UCSD-AML1 (cell line): ENCODE results near the gene ATP13A2.

ENCODE experiments used
- DNase-seq: peaks from one replicate; lab custom pipeline; 2025; ENCODE audit not compliant: unreplicated experiment; lab: John Stamatoyannopoulos, UW

Gene ATP13A2, protein sequence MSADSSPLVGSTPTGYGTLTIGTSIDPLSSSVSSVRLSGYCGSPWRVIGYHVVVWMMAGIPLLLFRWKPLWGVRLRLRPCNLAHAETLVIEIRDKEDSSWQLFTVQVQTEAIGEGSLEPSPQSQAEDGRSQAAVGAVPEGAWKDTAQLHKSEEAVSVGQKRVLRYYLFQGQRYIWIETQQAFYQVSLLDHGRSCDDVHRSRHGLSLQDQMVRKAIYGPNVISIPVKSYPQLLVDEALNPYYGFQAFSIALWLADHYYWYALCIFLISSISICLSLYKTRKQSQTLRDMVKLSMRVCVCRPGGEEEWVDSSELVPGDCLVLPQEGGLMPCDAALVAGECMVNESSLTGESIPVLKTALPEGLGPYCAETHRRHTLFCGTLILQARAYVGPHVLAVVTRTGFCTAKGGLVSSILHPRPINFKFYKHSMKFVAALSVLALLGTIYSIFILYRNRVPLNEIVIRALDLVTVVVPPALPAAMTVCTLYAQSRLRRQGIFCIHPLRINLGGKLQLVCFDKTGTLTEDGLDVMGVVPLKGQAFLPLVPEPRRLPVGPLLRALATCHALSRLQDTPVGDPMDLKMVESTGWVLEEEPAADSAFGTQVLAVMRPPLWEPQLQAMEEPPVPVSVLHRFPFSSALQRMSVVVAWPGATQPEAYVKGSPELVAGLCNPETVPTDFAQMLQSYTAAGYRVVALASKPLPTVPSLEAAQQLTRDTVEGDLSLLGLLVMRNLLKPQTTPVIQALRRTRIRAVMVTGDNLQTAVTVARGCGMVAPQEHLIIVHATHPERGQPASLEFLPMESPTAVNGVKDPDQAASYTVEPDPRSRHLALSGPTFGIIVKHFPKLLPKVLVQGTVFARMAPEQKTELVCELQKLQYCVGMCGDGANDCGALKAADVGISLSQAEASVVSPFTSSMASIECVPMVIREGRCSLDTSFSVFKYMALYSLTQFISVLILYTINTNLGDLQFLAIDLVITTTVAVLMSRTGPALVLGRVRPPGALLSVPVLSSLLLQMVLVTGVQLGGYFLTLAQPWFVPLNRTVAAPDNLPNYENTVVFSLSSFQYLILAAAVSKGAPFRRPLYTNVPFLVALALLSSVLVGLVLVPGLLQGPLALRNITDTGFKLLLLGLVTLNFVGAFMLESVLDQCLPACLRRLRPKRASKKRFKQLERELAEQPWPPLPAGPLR

GRCh38 chr1:17011439-17012307 lies at the start of gene ATP13A2:
Gene ATP13A2, minus strand, starts transcription at chr1:17011928. Its CDS starts 190 bp downstream, at chr1:17011738.
- peak; percentile 85 for DNase-seq

- DNase-seq, result no peak
Observed at GRCh38 chr1:17061486-17061885, 49.8 kb upstream of the ATP13A2 start.

DNA sequence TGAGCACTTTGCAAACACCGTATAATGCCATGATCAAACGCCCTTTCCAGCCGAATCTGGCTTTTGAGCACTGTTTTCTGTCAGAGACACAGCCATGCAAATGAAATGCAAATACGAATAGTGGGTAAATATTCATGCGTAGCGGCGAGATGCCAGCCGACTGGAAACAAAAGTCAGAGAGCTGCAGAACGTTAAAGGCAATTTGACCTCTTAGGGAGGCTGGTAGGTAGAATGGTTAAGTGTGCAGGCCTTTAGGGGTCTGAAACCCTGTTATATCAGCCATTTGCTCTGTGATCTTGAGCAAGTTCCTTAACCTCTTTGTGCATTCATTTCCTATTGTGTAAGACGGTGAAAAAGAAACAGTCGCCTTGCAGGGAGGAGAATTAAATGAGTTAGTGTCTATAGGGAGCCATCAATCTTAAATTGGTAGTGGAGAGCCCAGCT lies 48.6 kb upstream of the ATP13A2 start:
- DNase-seq, result no peak

GRCh38 chr1:17059391-17060305 lies 47.9 kb upstream of the ATP13A2 start:
- DNase-seq, result peak; percentile 68

GRCh38 chr1:17056551-17056950 lies 44.8 kb upstream of the ATP13A2 start:
- DNase-seq, result no peak

DNA sequence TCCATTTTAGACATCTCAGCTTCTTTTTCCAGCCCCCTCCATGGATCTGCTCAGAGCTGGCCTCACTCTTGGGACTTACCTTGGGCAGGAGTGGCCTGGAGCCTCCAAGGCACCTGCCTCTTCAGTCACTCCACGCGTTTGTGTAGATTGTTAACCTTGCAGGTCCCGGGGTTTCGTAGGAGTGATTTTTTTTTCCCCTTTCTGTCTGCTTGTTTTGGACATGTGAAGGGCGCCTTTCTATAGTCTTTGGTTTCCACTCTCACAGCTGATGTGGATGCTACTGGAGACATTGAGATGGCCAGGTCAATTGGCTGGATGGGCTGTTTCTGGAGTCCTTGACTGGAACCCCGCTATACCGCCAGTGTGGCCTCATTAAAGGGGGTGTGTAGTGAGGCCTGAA lies 44.1 kb upstream of the ATP13A2 start:
- no peak for DNase-seq

DNA sequence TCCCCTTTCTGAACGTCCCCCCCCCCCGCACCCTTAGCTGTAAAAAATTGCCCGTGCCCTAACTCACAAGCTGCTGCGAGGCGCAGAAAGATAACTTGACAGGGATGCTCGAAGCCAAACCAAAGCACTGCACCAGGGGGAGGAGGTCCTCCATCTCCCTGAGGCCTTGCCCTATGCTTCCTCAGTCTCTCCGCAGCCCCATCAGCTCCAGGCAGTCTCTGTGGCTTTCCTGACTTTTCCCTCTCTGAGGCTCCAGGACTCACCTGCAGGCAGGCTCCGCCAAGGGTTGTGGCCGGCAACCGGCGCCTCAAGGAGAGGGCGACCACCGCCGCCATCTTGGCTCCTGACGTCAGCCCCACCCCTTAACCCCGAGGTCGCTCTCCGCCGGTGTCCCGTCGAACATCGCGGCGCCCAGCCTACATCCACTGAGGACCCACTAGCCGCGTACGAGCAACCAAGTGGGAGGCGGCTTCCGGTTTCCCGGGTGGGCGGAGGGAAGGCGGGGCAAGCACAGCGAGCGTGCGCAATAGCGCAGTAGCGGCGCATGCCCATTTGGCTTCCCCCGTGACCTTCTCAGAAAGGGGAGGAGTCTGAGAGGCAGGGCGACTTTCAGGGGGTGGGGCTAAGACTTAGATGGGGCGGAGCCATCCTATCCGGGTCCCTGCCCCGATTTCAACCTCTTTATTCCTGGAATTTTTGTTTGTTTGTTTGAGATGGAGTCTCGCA lies 42.1 kb upstream of the ATP13A2 start, which contains the start of gene SDHB:
SDHB (minus strand) TSS at position 348 of the 726 bp plus-strand sequence; CDS start at position 335, 13 bp downstream.
- peak; percentile 99 for DNase-seq

GRCh38 chr1:17053086-17053684 lies 41.5 kb upstream of the ATP13A2 start:
- no peak for DNase-seq

DNA sequence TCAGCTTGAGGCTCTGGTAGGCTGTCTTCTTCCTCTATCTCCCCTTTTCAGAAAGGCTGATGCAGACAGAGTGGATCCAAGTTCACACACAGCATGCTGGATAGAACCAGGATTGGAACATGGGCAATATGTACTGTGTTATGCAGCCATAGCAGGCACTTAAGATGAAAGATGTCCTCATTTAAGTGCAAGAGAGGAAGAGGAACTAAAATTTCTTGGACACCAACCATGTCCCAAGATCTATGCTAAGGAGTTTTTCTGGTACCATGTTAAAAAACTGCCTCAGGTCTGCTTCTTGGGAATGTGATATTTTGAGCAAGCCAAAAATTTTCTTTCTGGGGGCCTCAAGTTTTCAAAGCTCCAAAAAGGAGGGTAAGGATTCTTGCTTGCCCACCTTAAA lies 40.9 kb upstream of the ATP13A2 start:
- no peak for DNase-seq

DNA sequence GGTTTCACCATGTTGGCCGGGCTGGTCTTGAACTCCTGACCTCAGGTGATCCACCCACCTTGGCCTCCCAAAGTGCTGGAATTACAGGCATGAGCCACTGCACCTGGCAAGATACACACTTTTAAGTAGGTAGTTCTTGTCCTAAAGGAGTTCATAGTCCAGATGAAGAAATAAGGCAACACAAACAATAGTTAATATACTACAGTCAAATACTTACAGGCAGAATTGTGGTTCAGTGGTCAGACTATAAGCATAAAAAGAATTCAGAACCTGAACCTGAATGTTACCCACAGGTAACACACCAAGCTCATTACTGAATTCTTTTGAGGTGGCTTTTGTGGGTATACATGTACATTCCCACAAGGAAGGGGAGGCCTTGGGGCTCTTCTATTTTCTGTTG lies 40.3 kb upstream of the ATP13A2 start:
- no peak for DNase-seq

GRCh38 chr1:17047924-17048323 lies 36.2 kb upstream of the ATP13A2 start:
- DNase-seq, result no peak

- DNase-seq, result no peak
Observed at GRCh38 chr1:17046334-17046657, 34.6 kb upstream of the ATP13A2 start.

DNA sequence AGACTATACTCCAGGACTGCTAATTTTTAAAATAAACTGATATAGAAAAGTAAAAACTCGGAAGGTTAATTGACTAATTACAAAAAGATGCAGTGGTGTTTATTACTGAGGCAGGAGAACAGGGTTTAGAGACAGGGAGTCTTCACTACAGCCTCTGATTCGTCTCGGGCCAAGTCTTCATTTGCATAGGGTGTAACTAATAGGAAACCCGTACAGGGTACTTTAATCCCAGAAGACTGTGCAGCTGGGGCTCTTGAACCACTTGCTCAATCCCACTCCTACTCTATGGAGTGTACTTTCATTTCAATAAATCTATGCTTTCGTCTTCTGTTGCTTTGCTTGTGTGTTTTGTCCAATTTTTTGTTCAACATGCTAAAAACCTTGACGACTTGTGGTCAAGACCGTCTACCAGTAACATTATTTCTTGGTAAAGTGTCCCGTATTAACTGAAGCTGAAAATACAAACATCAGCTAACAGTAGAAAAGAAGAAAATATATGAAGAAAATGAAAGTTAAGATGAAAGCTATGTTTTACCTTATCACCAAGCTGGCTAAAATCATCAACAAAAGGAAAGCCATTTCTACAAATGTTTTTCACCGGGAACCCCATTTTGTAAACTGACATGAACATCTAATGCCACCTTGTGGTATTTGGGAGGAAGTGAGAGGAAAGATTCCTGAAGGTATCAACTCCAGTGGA lies 34.1 kb upstream of the ATP13A2 start:
- no peak for DNase-seq

GRCh38 chr1:17045150-17045549 lies 33.4 kb upstream of the ATP13A2 start:
- DNase-seq, result no peak

- no peak for DNase-seq
Observed at GRCh38 chr1:17043676-17044075, 31.9 kb upstream of the ATP13A2 start.

DNA sequence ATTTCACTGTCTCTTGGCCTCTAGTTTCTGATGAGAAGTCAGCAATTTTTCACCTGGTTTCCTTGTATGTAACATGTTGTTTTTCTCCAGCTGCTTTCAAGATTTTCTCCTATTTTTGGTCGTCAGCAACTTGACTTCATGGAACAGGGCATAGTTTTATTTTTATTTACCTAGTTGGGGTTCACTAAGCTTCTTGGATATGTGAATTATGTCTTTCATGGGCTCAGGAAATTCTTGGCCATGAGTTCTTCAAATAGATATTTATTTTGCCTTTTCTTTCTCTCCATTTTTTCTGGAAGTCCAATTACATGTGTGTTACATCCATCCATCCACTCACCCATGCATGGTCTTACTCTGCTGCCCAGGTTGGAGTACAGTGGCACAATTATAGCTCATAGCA lies 28.4 kb upstream of the ATP13A2 start:
- no peak for DNase-seq

DNA sequence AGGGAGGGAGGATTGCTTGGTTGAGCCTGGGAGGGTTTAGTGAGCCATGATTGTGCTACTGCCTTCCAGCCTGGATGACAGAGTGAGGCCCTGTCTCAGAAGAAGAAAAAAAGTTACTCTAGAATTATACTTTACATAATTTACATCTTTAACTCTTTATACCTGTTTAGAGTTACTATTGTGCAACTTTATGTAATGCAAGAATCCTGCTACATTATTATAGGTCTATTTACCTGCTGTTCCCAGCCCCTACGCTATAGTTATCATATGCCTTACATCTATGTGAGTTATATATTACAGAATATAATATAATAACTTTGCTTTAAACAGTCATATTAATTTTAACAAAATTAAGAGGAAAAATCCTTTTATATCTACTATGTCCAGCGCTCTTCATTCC lies 27.8 kb upstream of the ATP13A2 start:
- DNase-seq, result no peak

GRCh38 chr1:17033481-17033880 lies 21.8 kb upstream of the ATP13A2 start:
- DNase-seq, result no peak
